ACHN (cell line): ENCODE results near the gene FGR.

Source experiments
- DNase-seq: peaks from one replicate; pipeline ENCODE4 v3.0.0-alpha.2; 2015
- in situ Hi-C: cut with HindIII; loops from 2 replicates; pipeline ENCODE4 v1.10.0; 2017; ENCODE audit warnings: low sequenced_read_pairs, low pct_ligation_motif_present, low pct_unique_long_range_greater_than_20kb

Gene FGR

DNA sequence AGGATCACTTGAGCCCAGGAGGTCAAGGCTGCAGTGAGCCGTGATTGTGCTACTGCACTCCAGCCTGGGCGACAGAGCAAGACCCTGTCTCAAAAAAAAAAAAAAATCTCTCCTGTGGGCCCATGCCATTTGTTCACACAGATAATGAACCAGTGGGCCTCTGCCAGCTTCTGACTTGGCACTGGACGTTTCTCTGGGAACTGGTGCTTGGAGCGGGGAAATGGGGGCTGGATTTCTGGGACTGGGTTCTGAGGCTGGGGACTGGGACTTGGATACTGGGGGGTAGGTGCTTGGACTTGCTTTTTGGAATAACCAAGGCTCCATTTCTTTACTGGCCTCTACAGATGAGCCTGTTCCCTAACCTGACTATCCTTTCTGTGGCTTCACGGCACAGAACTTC is 27.3 kb upstream of the FGR start:
- no peak for DNase-seq
- in situ Hi-C loops = no loop called here

DNA sequence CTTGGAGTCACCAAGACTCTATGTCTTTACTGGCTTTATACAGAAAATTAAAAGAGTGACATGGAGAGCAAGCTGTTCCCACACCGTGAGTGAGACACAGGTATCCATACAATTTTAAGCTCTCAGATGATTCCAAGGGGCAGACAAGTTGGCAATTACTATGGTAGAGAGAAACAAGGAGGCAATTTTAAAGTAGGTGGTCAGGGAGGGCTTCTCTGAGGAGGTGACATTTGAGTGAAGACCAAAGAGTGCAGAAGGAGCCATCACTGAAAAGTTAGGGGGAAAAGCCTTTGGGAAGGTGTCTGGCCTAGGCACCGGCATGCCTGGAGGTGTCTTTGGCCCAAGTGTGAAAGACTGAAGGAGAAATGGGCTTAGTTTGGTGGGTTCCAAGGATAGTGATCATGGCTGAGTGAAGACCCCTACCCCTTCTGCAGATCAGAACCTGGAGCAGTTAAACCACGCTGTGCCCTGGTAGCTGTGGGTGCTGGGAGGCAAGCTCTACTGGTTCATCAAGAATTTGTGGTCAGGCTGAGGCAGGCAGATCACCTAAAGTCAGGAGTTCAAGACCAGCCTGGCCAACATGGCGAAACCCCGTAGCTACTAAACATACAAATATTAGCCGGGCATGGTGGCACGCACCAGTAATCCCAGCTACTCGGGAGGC is 26.6 kb upstream of the FGR start:
- no peak for DNase-seq
- in situ Hi-C loops = no loop called here

DNA sequence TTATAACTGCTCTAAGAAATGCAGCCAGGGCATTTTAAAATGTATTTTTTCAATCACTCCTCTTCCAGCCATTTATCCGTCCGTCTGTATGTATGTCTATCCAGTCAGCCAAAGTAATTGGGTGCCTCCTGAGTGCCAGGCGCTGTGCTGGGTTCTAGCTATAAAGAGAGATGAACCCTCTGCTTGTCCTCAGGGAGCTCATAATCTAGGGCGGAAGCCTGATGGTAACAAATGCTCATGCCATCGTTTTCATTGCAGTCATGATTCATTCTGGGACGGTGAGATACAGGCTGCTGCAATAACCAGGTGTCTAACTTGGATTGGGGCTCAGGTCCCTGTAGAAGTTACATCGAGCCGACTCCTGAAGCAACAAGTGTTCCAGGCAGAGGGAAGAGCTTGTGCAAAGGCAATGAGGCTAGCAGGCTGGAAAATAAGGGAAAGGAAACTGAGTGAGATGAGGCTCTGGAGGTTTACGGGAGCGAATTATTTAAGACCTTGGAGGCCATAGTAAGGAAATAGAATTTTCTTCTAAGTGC is 25.4 kb upstream of the FGR start:
- no peak for DNase-seq
- in situ Hi-C loops = no loop called here

DNA sequence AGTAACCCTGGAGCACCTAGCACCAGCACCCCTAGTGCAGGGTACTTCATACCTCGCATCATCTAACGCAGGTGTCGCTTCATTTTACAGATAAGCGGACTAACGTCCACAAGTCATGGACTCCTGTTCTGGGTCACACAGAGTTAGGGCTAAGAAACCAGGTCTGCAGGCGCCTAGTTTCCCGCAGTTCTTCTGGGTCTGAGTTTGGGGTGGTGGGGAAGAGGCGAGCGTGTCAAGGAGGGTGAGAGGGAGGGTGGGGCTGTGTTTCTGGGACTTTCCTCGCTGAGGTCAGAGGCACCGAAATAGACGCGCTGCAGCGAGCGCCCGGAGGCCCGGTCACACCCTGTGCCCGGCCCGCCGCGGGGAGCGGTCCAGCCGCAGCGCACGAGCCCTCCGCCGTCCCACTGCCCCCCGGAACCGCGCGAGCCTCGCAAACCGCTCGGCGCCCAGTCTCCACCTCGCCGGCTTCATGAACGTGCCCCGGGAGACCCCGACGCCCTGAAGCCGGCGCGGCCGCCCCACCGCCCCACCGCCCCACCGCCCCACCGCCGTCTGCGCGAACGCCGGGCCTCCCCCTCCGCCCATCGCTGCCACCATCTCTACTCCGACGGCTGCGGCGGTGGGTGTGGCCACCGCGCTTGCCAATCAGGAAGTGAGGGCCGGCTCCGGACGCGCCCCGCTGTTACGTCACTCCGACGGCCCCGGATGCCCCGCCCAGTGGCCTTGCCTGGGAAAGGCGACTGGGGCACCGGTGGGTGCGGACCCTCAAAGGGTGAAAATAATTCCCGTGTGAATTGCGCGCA is 24.7 kb upstream of the FGR start:
- in situ Hi-C loops = no loop called here
- peak; percentile 80 for DNase-seq

DNA sequence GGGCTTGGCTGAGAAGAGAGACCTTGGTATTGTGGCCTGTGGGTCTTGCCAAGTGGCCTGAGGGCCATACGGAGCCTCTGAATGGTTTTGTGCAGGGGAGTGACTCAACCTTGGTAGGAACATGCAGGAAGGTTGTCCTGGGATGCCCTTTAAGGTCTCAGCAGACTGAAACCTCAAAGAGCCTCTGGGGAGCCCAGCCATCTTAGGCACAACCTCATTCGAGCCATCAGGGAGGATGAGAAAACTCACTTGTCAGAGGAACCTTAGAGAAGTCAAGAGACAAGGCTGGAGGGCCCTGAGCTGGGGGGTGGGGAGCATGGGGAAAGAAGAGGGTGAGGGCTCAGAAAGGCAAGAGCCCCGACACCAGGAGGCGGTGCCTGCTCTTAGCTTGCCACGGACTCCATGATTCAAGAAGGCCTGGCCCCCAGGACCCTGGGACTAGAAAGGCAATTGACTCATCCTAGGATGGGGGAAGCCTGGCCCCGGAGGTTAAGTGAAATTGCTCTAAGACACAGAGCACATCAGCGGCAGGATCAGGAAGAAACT is 24.0 kb upstream of the FGR start:
- in situ Hi-C loops = no loop called here
- no peak for DNase-seq

DNA sequence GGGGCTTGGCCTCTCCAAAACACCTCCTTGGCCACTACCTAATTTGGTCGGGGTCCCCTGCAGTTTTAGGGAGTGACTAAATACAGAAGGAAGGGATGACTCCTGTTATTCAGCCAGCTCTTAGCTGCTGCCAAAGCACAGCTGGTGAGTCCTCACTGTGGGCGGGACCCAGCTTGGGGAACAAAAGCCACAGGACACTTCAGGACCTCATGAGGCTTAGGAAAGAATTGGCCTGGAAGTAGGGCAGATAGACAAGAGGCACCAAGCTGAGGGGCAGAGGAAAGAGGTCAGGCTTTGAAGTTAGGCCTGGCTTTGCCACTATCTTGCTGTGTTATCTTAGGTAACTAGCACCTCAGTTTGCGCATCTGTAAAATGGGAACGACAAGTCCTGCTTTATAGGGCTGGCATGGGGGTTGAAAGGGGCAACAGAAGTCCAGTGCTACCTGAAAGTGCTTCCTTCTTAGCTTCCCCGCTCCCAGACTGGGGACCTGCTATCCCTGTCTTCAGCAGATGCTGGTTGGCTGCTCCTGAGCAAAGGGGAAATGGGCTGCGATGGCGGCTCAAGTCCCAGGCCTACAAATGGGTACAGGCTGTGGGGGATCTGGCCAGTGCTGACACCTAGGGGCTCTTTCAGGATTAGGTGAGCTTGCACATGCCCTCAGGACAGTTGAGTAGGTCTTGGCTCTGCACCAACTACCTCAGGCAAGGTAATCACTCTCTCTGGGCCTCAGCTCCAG is 21.3 kb upstream of the FGR start:
- DNase-seq = no peak
- in situ Hi-C loops = no loop called here

DNA sequence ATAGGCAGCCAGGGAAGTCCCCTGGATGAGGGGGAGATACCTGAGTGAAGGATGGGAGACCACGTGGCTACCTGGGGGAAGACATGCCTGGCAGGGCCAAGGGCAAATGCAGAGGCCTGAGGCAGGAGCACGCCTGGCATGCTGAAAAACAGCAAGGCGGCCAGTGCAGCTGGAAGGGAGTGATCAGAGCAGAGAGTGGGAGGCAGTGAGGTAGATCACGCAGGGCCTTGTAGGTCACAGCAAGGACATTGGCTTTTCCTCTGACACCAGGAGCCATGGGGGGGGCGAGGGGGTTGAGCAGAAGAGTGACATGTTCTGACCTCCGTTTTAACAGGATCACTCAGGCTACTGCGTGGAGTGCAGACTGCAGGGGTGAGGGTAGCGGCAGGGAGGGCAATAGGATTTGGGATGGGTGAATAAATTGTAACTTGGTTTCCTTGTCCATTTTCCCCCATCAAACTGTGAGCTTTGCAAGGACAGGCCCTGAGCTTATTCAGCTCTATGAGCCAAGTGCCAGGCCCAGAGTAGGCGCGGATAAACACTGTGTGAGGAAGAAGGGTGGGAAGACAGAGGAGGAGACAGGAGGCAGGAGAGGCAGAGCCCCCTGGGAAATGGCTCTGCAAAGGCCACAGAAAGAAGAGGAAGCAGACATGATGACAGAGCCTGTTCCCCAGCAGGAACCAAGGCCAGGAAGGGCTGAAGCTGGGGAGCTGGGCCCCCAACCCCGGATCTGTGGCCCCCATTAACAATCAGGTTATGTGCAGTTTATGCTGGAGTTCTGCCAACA is 20.4 kb upstream of the FGR start:
- in situ Hi-C loops = no loop called here
- DNase-seq = no peak

DNA sequence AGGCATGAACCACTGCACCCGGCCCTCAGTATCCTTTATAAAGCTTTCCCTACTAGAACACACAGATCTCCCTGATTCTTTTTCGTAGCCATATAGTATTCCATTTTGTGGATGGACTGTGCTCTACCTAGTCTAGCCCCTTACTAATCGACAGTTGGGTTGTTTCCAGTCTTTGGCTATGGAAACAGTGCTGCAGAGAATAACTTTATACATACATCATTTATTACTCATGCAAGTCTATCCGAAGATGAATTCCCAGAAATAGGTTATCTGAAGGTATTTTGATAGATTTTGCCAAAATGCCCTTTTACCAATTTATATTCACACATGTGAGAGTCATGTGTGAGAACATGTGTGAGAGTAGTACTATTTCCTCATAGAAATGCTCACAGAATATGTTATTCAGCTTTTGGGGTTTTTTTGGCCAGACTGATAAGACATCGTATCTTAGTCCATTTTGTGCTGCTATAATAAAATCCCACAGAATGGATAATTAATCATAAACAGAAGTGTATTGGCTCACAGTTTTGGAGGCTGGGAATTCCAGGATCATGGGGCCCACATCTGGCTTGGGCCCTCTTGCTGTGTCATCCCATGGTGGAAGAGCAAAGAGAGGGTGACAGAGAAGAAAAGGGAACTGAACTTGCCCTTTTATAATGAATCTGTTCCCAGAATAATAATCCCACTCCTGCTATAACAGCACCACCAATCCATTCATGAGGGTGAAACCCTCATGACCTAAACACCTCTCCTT is 17.3 kb upstream of the FGR start:
- no peak for DNase-seq
- in situ Hi-C loops = no loop called here

DNA sequence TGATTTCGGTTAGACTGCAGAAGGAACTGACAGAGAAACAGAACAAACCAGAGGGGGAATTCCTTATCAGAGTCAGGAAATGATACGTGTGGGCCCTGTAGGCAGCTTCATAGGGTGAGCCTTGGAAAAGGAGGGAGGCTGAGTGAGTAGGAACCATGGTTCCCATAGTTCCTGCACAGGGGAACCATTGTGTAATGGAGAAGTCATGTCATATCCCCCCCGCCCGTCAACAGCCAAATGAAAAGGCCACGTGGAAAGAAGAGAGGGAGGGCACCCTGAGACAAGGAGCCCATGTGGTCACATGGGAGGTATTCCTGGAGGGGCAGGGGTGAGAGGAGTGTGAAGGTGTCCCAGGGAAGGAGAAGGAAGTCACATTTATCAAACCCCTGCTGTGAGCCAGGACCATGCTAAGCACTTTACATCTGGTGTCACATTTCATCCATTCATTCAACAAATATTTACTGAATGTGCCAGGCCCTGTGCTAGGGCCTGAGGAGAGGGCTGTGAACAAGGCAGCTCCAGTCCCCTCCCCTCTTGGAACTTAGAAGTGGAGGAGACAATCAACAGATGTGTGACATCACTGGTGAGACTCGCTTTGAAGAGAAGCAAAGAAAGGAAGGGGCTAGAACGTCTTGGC is 15.7 kb upstream of the FGR start:
- in situ Hi-C loops = no loop called here

DNA sequence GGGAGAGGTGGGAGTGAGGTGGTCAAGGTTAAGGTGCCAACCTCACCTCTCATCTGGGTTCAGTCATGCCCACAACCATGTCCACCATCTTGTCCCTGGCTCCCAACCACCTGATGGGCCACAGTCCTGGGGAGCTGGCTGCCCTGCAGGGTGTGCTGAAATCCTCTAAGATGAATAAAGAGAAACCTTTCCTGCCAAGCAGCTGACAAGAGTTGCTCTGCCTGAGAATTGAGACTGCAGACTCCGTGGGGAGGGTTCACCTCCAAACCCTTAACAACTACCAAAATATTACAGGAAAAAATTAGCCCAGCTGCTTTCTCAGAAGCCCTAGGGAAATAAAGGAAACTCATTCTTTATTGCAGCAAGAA is 15.2 kb upstream of the FGR start:
- in situ Hi-C loops = no loop called here
- DNase-seq = no peak

More for the DNA sequence above, 15.7 kb upstream of the FGR start:
- no peak for DNase-seq

DNA sequence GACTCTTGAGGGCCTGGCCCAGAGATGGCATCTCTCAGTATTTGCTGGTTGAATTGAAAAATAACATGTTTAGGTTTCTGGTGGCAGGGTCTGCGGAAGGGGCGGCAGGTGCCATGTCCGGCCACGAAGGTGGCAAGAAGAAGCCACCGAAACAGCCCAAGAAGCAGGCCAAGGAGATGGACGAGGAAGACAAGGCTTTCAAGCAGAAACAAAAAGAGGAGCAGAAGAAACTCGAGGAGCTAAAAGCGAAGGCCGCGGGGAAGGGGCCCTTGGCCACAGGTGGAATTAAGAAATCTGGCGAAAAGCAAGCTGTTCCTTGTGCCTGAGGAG is 14.3 kb upstream of the FGR start:
- in situ Hi-C loops = no loop called here

DNA sequence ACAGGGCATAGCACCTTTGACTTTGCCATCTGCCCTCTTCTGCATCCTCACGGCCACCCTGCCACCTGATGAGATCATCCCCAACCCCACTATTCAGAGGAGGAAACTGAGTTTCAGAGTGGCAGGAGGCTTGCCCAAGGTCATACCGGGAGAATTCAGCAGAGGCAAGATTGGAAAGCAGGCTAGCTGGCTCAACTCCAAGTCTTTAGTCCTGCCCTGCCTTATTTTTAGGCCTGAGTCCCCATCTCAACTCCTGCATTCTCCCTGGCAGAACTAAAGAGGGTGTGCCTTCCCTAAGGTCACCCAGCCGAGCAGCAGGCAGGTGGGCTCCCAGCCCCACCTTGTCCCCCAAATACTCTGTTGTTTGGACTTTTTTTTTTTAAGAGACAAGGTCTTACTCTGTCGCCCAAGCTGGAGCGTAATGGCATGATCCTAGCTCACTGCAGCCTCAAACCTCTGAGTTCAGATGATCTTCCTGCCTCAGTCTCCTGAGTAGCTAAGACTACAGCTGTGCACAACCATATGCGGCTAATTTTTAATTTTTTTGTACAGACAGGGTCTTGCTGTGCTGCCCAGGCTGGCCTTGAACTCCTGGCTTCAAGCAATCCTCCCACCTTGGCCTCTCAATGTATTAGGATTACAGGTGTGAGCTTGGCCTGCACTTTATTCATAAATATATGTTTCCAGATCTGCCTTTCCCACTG is 13.8 kb upstream of the FGR start:
- in situ Hi-C loops = no loop called here
- DNase-seq = no peak

More for the DNA sequence above, 14.3 kb upstream of the FGR start:
- no peak for DNase-seq

DNA sequence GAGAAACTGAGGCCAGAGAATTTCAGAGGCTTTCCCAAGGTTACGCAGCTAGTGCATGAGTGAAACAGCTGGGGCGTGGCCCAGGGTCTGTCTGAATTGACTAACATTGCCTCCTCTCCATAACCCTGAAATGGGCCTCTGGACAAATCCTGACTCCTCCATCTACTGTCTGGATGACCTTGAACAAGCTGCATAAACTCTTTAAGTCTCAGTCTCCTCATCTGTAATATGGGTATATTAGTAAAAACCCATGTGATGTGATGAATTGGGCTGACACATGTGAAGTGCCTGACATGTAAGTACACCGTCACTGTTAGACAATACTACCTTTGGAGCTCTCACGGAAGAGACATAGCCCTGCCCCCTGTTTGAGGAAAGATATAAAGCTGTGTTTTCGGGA is 12.3 kb upstream of the FGR start:
- no peak for DNase-seq
- in situ Hi-C loops = no loop called here

DNA sequence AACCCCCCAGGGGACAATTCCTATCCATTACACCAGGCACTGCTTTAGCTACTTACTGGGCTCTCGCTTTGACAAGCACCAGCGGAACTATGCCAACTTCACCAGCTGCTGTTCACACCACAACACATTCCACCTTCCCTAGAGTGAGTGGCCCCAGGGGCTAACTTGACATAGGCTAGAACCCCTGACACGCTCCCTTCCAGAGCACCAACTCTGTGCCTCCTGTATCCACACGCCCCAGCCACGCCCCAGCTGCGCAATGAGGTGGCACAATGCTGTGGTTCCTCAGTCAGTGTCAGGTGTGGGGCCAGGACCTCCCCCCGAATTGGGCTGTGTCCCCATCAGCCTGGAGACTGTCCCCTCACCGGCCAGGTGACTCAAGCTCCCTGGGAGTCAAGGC is 11.7 kb upstream of the FGR start:
- in situ Hi-C loops = no loop called here
- DNase-seq = no peak

DNA sequence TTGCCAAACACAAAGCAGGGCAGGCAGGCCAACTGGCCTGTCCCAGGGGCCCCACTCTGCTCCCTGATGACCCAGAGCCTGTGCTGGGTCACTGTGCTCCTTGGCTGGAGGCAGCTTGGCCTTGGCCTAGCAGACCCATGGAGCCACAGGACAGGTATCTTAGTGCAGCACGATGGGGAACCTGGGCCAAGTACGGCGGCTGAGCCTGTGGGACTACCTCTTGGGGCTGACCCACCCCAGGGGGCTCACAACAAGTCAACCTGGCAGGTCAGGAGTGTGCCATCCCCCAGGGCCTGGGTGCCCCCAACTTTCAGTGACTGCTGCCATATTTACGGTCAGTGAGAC is 10.1 kb upstream of the FGR start:
- no peak for DNase-seq
- in situ Hi-C loops = no loop called here

DNA sequence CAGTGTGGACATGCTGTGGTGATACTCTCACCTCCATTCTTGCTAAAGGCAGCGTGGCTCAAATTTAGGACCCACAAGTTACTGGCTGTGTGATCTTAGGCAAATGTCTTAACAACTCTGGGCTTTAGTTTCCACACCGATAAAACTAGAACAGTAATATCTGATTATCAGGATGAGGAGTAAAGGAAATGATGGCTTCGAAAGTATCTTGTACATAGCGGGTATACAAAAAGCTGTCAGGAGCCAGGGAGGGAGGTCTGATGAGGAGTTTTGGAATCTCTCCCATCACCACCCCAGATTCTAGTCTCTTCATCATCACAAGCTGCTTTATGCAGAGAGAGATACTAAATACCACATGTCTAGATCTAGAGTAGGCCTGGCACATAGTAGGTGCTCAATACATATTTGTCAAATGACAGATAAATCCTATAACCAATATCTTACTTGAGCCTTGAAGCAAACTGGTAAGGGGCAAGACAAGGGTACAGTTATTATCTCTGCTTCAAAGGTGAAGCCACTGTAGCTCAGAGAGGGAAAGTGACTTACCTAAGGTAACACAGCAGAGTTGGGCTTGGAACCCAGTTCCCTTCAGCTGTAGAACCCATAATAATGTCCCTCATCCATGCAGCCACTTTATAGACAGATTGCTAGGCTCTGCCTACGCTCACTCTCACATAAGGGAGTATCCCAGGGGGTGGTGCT is 9.5 kb upstream of the FGR start:
- DNase-seq = no peak

More for the DNA sequence above, 9.5 kb upstream of the FGR start:
- in situ Hi-C loops = no loop called here
